Central memory CD8-positive, alpha-beta T cell (primary cell): ENCODE data around the gene ELAC1.

ENCODE experiments used
- ATAC-seq: fragments of 150-1000 bp; cut with Tn5 transposase; replicated peaks from 2 replicates; pipeline ENCODE4 v1.10.0; 2022; ENCODE audit warnings: mild to moderate bottlenecking, moderate FRiP score, moderate number of reproducible peaks; ENCODE audit not compliant: poor library complexity, severe bottlenecking; ENCODE audit errors: extremely low read depth
- DNase-seq, 2 donors: peaks; one replicate each; pipeline ENCODE4 v3.0.0; 2021; ENCODE audit warnings: low spot score in 2 of 2
- H3K27ac Mint-ChIP-seq: one replicate; pipeline ENCODE4 v1.8.0; 2022; ENCODE audit warnings: low read depth, mild to moderate bottlenecking, moderate library complexity, mixed read lengths
- H3K27me3 Mint-ChIP-seq: one replicate; pipeline ENCODE4 v1.8.0; 2022; ENCODE audit warnings: mixed read lengths
- H3K36me3 Mint-ChIP-seq: one replicate; pipeline ENCODE4 v1.8.0; 2022; ENCODE audit warnings: mild to moderate bottlenecking, moderate library complexity, mixed read lengths; ENCODE audit not compliant: insufficient read depth
- H3K4me1 Mint-ChIP-seq: one replicate; pipeline ENCODE4 v1.8.0; 2022; ENCODE audit warnings: mixed read lengths
- H3K4me3 Mint-ChIP-seq: one replicate; pipeline ENCODE4 v1.8.0; 2022; ENCODE audit warnings: mild to moderate bottlenecking, moderate library complexity, mixed read lengths
- H3K9me3 Mint-ChIP-seq: one replicate; pipeline ENCODE4 v1.8.0; 2022; ENCODE audit warnings: mixed read lengths

The ELAC1 gene

DNA sequence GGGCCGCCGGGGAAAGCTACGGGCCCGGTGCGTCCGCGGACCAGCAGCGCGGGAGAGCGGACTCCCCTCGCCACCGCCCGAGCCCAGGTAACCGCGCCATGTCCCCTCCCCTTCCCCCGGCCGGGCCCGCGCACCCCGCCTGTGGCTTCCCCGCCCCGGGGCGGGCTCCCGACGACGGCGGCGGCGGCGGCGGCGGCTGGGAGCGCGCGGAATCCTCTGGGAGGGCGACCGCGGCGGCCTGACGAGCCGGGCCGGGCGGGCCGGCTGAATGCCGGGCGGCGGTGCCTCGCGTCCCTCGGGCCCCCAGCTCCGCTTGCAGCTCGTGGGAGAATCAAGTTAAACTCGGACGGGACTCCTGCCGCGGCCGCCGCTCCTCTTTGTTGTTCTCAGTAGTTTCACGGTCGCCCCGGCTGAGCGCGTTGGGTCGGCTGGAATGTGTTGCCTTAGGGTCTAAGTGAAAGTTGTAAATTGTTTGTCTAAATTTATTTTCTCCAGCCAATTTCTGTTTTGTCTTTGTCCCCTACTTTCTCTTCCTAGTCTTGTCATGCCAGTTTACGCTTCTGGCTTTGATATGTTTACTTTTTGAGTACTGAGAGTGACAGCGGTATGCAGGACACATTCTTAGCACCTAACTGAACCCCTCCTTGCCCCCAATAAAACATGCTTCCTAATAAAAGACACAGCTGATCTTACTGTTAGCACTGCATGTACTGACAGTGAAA is 62.9 kb downstream of the ELAC1 start:
- Mint-ChIP-seq H3K4me1 (peaks cover 62% of the 10 kb centered on the region), H3K36me3 (peaks cover 34% of the 10 kb centered on the region), H3K4me3 (peak overlapping the region; percentile 99), H3K9me3 (no peaks in the 10 kb centered on the region), H3K27ac (peak overlapping the region; percentile 91), H3K27me3 (no peaks in the 10 kb centered on the region)
- ATAC-seq (peak; percentile 64), DNase-seq (peak; percentile 45 to 48)

DNA sequence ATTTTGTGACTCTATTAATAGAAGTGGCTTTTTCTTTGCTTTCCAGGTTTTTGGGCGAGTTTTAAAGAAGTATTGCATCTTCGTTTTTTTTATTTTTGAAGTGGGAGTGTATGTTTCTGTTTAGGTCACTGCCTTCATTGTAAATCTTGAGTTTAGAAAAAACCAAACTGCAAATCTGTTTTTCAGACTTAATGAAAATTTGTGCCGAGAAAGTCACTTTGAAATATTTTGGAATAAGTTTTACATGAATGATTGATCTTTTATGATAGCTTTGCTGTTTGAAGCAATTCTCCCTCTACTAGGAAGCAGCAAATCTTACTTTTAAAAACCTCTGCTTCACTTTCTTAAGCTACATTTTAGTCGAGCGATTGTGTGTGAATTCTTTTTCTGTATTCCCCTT is 64.4 kb downstream of the ELAC1 start:
- Mint-ChIP-seq H3K36me3 (peaks cover 34% of the 10 kb centered on the region), H3K27me3 (no peaks in the 10 kb centered on the region), H3K4me1 (peaks cover 74% of the 10 kb centered on the region), H3K27ac (no peak overlapping the region), H3K9me3 (no peaks in the 10 kb centered on the region), H3K4me3 (peak overlapping the region; percentile 99)
- no peak for ATAC-seq
- no peak for DNase-seq

DNA sequence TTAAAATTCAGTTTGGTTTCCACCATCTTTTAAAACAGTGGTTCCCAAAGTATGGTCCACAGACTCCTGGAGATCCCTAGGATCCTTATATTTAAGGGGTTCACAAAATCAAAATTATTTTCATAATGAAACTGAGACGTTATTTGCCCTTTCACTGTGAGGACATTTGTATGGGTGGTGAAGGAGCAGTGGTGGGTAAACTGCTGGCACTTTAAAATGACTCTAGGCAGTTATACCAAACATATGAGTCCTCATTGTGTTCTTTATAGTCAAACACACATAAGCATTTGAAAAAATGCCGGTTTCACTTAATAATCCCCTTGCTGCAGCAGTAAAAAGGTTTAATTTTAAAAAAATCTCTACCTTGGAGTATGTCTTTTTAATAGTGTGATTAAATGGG is 69.4 kb downstream of the ELAC1 start:
- H3K36me3 Mint-ChIP-seq, result peaks cover 15% of the 10 kb centered on the region
- peaks cover 86% of the 10 kb centered on the region for H3K4me1 Mint-ChIP-seq
- H3K9me3 Mint-ChIP-seq, result no peaks in the 10 kb centered on the region
- H3K27ac Mint-ChIP-seq, result no peak overlapping the region
- H3K4me3 Mint-ChIP-seq, result no peak overlapping the region
- no peak for ATAC-seq
- DNase-seq, result no peak
- no peaks in the 10 kb centered on the region for H3K27me3 Mint-ChIP-seq
